Kidney (tissue), 22 donors: ENCODE measurements around the gene TBX19. TPM values are rescaled to one million over a fixed set of nuclear protein-coding genes. Genes with fewer than 3 reads are reported as not detected.

Source experiments
- DNase-seq, 5 donors: peaks; one replicate each; pipeline ENCODE4 v3.0.0-alpha.2; 2013 to 2020
- FAIRE-seq: peaks from 2 replicates; lab custom pipeline; 2012; peaks lifted over from hg19 to GRCh38; lab: Jason Lieb, UNC
- H3K27ac ChIP-seq, 2 donors: one replicate each; pipeline ENCODE4 v1.7.0; 2013; ENCODE audit warnings: low read depth in 2 of 2, low read length in 2 of 2, inconsistent platforms in 1 of 2
- H3K27me3 ChIP-seq: one replicate; pipeline ENCODE4 v1.7.1; 2013; ENCODE audit warnings: low read length, inconsistent platforms; ENCODE audit not compliant: control insufficient read depth, insufficient read depth
- H3K36me3 ChIP-seq, 3 donors: one replicate each; pipeline versions ENCODE4 v1.7.0 to v1.7.1; 2013; ENCODE audit warnings: low read length in 3 of 3, control low read depth in 1 of 3, inconsistent platforms in 1 of 3; ENCODE audit not compliant: insufficient read depth in 3 of 3, control insufficient read depth in 2 of 3
- H3K4me1 ChIP-seq, 3 donors: one replicate each; pipeline versions ENCODE4 v1.7.0 to v1.7.1; 2013; ENCODE audit warnings: low read length in 3 of 3, inconsistent platforms in 1 of 3, low read depth in 1 of 3; ENCODE audit not compliant: control insufficient read depth in 2 of 3, insufficient read depth in 2 of 3
- H3K4me3 ChIP-seq, 3 donors: one replicate each; pipeline versions ENCODE4 v1.7.0 to v1.8.1; 2013; ENCODE audit warnings: low read length in 3 of 3, control low read depth in 1 of 3, inconsistent platforms in 1 of 3
- H3K9ac ChIP-seq, 3 donors: one replicate each; pipeline versions ENCODE4 v1.7.0 to v1.7.1; 2013; ENCODE audit warnings: low read length in 3 of 3, control low read depth in 1 of 3, inconsistent platforms in 1 of 3
- H3K9me3 ChIP-seq, 3 donors: one replicate each; pipeline versions ENCODE4 v1.7.0 to v1.7.1; 2013; ENCODE audit warnings: low read length in 3 of 3, control low read depth in 1 of 3, inconsistent platforms in 1 of 3; ENCODE audit not compliant: control insufficient read depth in 2 of 3, insufficient read depth in 1 of 3
- intact Hi-C: fragments of 100-400 bp; cut with DNase I; formaldehyde crosslinking; loops from one replicate; pipeline ENCODE4 v1.11.1; 2022
- long read RNA-seq, 10 donors: library from polyadenylated mRNA in 1 of 10; unstranded in 1 of 10; transcript quantifications; one replicate each; pipeline ENCODE4 v2.0.0 and lab custom pipeline, GENCODE V29; 2021 to 2026
- polyA plus RNA-seq: library from polyadenylated mRNA; stranded (reverse); fragments of 350-450 nt; fragmentation: Illumina TruSeq; extraction: RNeasy Lipid Tissue Mini Kit (QIAGEN cat#74804); gene quantifications from one replicate; pipeline ENCODE4 v1.2.3, GENCODE V29; 2014; ENCODE audit warnings: low read depth, low replicate concordance; ENCODE audit not compliant: insufficient read depth
- total RNA-seq: library from RNA; stranded (reverse); fragmentation: NEBNext Ultra II Directional; extraction: Animal tissue kit (Norgen Biotek cat#: 25700); gene quantifications from one replicate; pipeline ENCODE4 v1.2.1, GENCODE V29; 2021
- TF ChIP-seq, protein P1 (sequence below): IDR thresholded peaks from 3 replicates; pipeline ENCODE4 v1.5.1; 2012; ENCODE audit warnings: mild to moderate bottlenecking, moderate library complexity, borderline replicate concordance; ENCODE audit not compliant: insufficient read depth; ENCODE audit errors: extremely low read depth
- donor health status: control.
- donor health status: control.
- donor health status: control.
- donor health status: control.
- donor health status: control.
- donor health status: DM: yes; HTN: yes; CAD: no.
- donor health status: Normal renal cell carcinoma (clear cell type).

The TBX19 gene
- 2.0 TPM for total RNA-seq
- 1.6 TPM for polyA plus RNA-seq
- long read RNA-seq, donor 1: 0 reads
- long read RNA-seq, donor 2, partial matches to known transcripts: 0 of 2 reads
- long read RNA-seq, donor 2, other reads (novel, unspliced or antisense): 0 of 2 reads
- long read RNA-seq, donor 3: 0 reads
- long read RNA-seq, donor 4: 0 reads
- long read RNA-seq, donor 5: 0 reads
- long read RNA-seq, donor 6: 0 reads
- long read RNA-seq, donor 7, partial matches to known transcripts: 2 of 3 reads
- long read RNA-seq, donor 7, other reads (novel, unspliced or antisense): 0 of 3 reads
- long read RNA-seq, donor 8: 0 reads
- long read RNA-seq, donor 9: 0 reads
- long read RNA-seq, donor 10: 0 reads

DNA sequence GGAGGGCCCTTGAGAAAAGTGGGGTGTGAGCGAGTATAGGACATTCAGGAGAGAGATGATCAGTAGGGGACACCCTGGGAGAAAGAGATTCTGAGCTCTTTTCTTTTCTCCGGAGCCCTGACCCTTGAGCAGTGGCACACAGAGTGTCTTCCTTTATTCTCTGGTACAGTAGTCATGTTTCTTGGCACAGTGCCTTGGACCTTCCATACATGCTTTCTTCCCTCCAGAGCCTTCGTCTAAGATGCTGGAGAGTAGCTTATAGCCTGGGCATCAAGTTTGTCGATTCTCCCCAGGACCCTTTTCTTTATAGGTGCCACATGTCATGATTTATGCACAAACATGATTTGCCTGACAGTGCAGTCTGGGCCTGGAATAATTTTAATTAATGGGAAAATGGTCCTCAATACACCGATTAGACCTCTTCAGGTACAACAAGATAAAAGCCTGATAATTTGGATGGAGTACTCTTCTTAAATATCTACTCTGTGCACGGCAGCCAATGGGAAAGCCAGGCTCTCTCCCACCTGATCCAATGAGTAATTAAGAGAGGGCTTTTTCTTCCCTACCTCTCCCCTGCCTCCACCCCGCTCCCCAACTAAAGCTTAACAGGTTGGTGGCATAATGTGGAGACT is at the start of gene TBX19:
Gene TBX19, plus strand, starts transcription at position 582 of the 632 bp plus-strand sequence. CDS start 214 bp downstream, outside the sequence.
- Histone ChIP-seq H3K9ac (no peak within 1 kb of the TSS), H3K27ac (no peak within 1 kb of the TSS), H3K27me3 (no peaks in the 10 kb centered on the region), H3K4me1 (no peaks in the 10 kb centered on the region), H3K4me3 (no peak within 1 kb of the TSS), H3K36me3 (no peaks in the 10 kb centered on the region), H3K9me3 (no peaks in the 10 kb centered on the region)
- no peak for DNase-seq
- intact Hi-C loops: no loop called here
- TF ChIP-seq, protein P1, sequence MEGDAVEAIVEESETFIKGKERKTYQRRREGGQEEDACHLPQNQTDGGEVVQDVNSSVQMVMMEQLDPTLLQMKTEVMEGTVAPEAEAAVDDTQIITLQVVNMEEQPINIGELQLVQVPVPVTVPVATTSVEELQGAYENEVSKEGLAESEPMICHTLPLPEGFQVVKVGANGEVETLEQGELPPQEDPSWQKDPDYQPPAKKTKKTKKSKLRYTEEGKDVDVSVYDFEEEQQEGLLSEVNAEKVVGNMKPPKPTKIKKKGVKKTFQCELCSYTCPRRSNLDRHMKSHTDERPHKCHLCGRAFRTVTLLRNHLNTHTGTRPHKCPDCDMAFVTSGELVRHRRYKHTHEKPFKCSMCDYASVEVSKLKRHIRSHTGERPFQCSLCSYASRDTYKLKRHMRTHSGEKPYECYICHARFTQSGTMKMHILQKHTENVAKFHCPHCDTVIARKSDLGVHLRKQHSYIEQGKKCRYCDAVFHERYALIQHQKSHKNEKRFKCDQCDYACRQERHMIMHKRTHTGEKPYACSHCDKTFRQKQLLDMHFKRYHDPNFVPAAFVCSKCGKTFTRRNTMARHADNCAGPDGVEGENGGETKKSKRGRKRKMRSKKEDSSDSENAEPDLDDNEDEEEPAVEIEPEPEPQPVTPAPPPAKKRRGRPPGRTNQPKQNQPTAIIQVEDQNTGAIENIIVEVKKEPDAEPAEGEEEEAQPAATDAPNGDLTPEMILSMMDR: no peak
- FAIRE-seq: no peak

GRCh38 chr1:168234846-168235547 is 45.7 kb upstream of the TBX19 start:
- Histone ChIP-seq H3K4me1 (peaks cover 0 to 27% (median 18%) of the 10 kb centered on the region in 3 donors), H3K27me3 (no peaks in the 10 kb centered on the region), H3K4me3 (no peak overlapping the region), H3K9me3 (no peaks in the 10 kb centered on the region), H3K27ac (peak overlapping the region in 1 of 2 donors; percentile 26), H3K9ac (no peak overlapping the region), H3K36me3 (peaks cover 9 to 48% (median 21%) of the 10 kb centered on the region in 3 donors)
- TF ChIP-seq, protein P1: peak; percentile 31
- intact Hi-C loops: no loop called here
- DNase-seq (peak in 2 of 5 donors; percentile 16 to 46), FAIRE-seq (no peak)

DNA sequence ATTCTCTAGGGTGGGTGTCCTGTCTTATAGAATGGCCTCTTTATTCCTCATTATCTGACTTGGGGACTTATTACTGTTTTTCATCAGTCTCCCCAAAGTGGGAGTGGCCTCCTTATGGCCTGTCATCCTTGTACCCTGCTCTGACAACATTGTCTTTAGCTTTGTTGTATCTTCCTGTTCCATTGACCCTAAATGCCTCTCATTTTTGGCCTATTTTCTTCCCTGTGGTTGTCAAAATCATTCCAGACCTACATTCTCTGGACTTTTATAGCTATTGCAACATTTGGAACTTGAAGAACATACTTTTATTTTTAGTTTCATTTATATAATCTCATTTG is 45.2 kb upstream of the TBX19 start:
- peak overlapping the region in 1 of 2 donors; percentile 26 for H3K27ac ChIP-seq
- no peak overlapping the region for H3K4me3 ChIP-seq
- no peak overlapping the region for H3K9ac ChIP-seq
- peaks cover 0 to 24% (median 13%) of the 10 kb centered on the region in 3 donors for H3K4me1 ChIP-seq
- no peak for FAIRE-seq
- no peak for DNase-seq
- no peaks in the 10 kb centered on the region for H3K27me3 ChIP-seq
- no peaks in the 10 kb centered on the region for H3K9me3 ChIP-seq
- peaks cover 9 to 48% (median 21%) of the 10 kb centered on the region in 3 donors for H3K36me3 ChIP-seq
- TF ChIP-seq, protein P1: no peak
- intact Hi-C loops: no loop called here
